HFFc6 (cell line): Measurements from ENCODE around the gene SLC13A2. TPM values are rescaled to one million over a fixed set of nuclear protein-coding genes. Genes with fewer than 3 reads are reported as not detected.

Experiments used
- DNase-seq: peaks from one replicate; pipeline ENCODE4 v3.0.0-alpha.2; 2018
- H3K27ac Mint-ChIP-seq: 2 replicates; pipeline ENCODE4 v1.8.0; 2020; ENCODE audit warnings: mild to moderate bottlenecking, mixed read lengths
- H3K27me3 Mint-ChIP-seq: 2 replicates; pipeline ENCODE4 v1.8.0; 2021; ENCODE audit warnings: mild to moderate bottlenecking, moderate library complexity, mixed read lengths; ENCODE audit not compliant: insufficient read depth
- H3K36me3 Mint-ChIP-seq: 2 replicates; pipeline ENCODE4 v1.8.0; 2021; ENCODE audit warnings: low read depth, mixed read lengths
- H3K4me1 Mint-ChIP-seq: 2 replicates; pipeline ENCODE4 v1.8.0; 2020; ENCODE audit warnings: low read depth, mixed read lengths
- H3K4me3 Mint-ChIP-seq: 2 replicates; pipeline ENCODE4 v1.8.0; 2020; ENCODE audit warnings: mild to moderate bottlenecking, moderate library complexity, mixed read lengths
- H3K9me3 Mint-ChIP-seq: 2 replicates; pipeline ENCODE4 v1.8.0; 2020; ENCODE audit warnings: mild to moderate bottlenecking, mixed read lengths
- total RNA-seq, 6 experiments: library from RNA; stranded (reverse); fragmentation: NEBNext Ultra II Directional; extraction: Animal tissue kit (Norgen Biotek cat#: 25700); gene quantifications; 2 replicates in 1 of 6; 3 replicates in 5 of 6; pipeline ENCODE4 v1.2.3, GENCODE V29; 2021
- TF ChIP-seq, protein P1 (sequence below): fragments of 200-600 bp; sonication (generic); IDR thresholded peaks from 2 replicates; pipeline ENCODE4 v1.5.0; 2021; ENCODE audit warnings: antibody characterized with exemption, mild to moderate bottlenecking

Gene SLC13A2
- total RNA-seq, 6 experiments from 2014 or later: 0.07 to 0.08 TPM; not detected in 4

DNA sequence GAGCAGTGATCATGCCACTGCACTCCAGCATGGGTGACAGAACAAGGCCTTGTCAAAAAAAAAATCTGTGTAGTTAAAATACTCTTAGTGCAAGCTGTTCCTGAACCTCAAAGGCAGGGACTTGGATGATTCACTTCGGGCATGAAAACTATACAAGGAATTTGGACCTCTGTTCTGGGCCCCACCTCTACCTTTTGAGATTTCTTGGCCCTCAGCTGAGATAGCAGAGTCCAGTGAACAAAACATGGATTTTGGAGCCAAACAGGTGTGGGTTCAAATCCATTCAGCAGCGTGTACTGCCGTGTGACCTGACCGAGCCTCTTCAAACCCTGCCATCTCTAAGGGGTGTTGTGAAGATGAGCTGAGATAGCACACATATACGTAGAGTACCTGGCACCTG lies 6.8 kb downstream of the SLC13A2 start:
- no peak for DNase-seq
- Mint-ChIP-seq H3K9me3 (no peaks in the 10 kb centered on the region), H3K4me1 (no peaks in the 10 kb centered on the region), H3K27ac (no peak overlapping the region), H3K27me3 (peaks cover 50% of the 10 kb centered on the region), H3K36me3 (no peaks in the 10 kb centered on the region), H3K4me3 (no peak overlapping the region)
- TF ChIP-seq, protein P1, sequence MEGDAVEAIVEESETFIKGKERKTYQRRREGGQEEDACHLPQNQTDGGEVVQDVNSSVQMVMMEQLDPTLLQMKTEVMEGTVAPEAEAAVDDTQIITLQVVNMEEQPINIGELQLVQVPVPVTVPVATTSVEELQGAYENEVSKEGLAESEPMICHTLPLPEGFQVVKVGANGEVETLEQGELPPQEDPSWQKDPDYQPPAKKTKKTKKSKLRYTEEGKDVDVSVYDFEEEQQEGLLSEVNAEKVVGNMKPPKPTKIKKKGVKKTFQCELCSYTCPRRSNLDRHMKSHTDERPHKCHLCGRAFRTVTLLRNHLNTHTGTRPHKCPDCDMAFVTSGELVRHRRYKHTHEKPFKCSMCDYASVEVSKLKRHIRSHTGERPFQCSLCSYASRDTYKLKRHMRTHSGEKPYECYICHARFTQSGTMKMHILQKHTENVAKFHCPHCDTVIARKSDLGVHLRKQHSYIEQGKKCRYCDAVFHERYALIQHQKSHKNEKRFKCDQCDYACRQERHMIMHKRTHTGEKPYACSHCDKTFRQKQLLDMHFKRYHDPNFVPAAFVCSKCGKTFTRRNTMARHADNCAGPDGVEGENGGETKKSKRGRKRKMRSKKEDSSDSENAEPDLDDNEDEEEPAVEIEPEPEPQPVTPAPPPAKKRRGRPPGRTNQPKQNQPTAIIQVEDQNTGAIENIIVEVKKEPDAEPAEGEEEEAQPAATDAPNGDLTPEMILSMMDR: no peak

DNA sequence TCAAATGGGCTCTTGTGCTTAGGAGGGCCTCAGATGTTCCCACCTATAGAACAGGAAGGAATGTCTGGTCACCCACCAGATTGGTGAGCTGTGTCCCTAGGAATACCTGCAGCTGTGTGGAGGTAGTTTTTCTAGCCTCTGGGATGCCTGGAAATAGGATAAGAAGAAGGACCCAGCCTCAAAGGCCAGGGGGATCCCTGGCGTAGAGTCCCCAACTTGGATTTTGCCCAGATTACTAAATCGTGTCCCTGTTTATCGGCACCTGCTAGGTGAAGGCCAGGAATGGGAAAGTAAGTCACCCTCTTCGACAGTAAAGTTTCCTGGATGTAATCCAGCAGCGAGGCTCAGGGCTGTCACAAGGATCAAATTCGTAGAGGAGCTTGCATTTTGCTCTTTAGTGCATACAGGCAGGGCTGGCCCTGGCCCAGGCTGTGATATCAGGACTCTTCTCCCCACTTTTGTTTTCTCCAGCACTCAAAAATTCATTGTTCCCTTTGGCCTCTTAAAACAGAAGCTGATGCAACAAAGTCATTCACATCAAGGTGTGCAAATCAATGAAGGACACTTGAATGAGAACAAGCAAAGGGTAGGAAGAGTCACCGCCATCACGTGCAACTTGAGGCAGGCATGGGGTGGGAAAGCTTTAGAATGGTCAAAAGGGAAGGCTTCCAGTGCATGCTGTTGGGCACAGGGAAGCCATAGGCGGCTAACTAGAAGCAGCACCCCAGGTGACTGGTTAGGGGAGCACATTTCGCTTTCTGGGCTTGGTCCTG lies 7.5 kb downstream of the SLC13A2 start:
- Mint-ChIP-seq H3K4me3 (no peak overlapping the region), H3K27me3 (peaks cover 45% of the 10 kb centered on the region), H3K9me3 (no peaks in the 10 kb centered on the region), H3K36me3 (no peaks in the 10 kb centered on the region), H3K4me1 (no peaks in the 10 kb centered on the region), H3K27ac (no peak overlapping the region)
- TF ChIP-seq, protein P1: no peak
- no peak for DNase-seq

DNA sequence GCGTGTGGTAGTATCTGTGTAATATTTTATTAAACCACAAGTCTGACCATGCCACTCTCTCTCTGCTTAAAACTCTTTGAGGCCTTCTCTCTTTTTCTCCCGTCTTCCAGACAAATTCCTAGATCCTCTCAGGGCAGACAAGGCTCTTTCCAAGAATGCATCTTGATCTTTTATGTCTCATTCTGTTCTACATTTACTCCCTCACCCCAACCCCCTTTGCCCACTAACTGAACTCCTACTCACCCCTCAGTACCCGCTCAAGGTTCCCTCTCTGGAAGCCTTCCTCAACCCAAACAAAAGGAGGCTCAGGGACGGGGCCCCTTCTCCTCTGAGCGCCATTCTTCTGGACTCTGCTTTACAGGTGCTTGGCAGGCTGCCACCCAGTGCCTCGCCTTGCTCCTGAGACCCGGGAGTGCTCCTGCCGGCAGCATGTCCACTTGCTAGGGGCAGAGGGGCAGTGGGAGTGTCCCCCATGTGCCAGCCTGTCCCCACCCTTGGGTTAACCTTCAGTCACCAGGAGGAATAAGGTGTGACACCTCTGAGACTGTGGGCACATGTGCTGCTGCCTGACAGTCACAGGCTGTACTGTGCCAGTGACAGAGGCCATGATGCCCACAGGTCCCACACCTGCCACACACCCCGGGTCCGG lies 9.2 kb downstream of the SLC13A2 start:
- Mint-ChIP-seq H3K27ac (no peak overlapping the region), H3K9me3 (no peaks in the 10 kb centered on the region), H3K27me3 (peaks cover 48% of the 10 kb centered on the region), H3K4me1 (no peaks in the 10 kb centered on the region), H3K4me3 (no peak overlapping the region), H3K36me3 (no peaks in the 10 kb centered on the region)
- no peak for DNase-seq
- TF ChIP-seq, protein P1: no peak

DNA sequence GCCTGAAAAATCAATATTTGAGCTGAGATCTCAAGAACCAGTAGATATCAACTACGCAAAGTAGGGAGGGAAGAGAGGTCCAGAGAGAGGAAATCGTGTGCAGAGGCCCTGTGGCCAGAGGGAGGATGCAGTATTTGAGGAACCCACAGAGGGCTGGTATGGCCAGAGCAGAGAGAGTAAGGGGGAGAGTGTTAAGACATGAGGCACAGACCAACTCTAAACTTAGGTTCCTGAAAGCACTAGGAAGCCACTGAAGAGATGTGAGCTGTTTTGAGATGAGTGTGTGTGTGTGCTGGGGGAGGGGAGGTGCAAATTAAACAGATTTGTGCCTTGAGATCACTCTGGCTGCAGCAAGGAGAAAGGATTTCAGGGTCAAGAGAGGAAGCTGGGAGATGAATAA lies 10.9 kb downstream of the SLC13A2 start:
- TF ChIP-seq, protein P1: no peak
- Mint-ChIP-seq H3K36me3 (no peaks in the 10 kb centered on the region), H3K9me3 (no peaks in the 10 kb centered on the region), H3K27me3 (peaks cover 42% of the 10 kb centered on the region), H3K4me3 (no peak overlapping the region), H3K27ac (no peak overlapping the region), H3K4me1 (no peaks in the 10 kb centered on the region)
- no peak for DNase-seq

DNA sequence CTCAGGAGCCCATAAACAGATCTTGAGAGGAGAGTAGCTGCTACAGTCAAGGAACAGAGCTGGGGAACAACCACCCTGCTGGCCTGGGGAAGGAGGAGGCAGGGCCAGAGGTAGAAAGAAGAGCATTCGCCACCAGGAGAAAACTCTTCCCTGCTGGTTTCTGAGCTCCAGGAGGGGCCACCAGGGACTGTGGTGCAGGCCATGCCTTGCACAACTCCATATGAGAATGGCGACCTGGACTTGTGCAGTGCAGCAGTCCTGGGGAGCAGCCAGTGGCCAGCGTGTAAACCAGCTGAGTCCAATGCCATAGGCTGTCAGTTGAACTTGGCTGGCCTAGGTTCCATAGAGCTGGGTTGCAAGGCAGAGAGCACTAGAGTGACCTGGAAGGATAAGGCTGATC lies 11.6 kb downstream of the SLC13A2 start:
- no peak overlapping the region for H3K4me3 Mint-ChIP-seq
- H3K36me3 Mint-ChIP-seq: no peaks in the 10 kb centered on the region
- H3K27ac Mint-ChIP-seq: no peak overlapping the region
- no peaks in the 10 kb centered on the region for H3K4me1 Mint-ChIP-seq
- DNase-seq: no peak
- peaks cover 47% of the 10 kb centered on the region for H3K27me3 Mint-ChIP-seq
- TF ChIP-seq, protein P1: no peak
- H3K9me3 Mint-ChIP-seq: no peaks in the 10 kb centered on the region
